GM19438 (cell line): ENCODE results near the gene CD9.
A peak's percentile ranks its signal among the peaks of the same experiment; 100 is the strongest.
"Not testable (repeated sequence)": the region's sequence is repeated elsewhere in the genome, so short reads cannot be mapped to it uniquely, and the experiment has no call there.

ENCODE experiments used
- ATAC-seq: cut with Tn5 transposase; IDR thresholded peaks from one replicate; pipeline ENCODE4 v1.9.1; 2021; ENCODE audit warnings: low read depth; ENCODE audit not compliant: unreplicated experiment

The CD9 gene, protein sequence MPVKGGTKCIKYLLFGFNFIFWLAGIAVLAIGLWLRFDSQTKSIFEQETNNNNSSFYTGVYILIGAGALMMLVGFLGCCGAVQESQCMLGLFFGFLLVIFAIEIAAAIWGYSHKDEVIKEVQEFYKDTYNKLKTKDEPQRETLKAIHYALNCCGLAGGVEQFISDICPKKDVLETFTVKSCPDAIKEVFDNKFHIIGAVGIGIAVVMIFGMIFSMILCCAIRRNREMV

DNA sequence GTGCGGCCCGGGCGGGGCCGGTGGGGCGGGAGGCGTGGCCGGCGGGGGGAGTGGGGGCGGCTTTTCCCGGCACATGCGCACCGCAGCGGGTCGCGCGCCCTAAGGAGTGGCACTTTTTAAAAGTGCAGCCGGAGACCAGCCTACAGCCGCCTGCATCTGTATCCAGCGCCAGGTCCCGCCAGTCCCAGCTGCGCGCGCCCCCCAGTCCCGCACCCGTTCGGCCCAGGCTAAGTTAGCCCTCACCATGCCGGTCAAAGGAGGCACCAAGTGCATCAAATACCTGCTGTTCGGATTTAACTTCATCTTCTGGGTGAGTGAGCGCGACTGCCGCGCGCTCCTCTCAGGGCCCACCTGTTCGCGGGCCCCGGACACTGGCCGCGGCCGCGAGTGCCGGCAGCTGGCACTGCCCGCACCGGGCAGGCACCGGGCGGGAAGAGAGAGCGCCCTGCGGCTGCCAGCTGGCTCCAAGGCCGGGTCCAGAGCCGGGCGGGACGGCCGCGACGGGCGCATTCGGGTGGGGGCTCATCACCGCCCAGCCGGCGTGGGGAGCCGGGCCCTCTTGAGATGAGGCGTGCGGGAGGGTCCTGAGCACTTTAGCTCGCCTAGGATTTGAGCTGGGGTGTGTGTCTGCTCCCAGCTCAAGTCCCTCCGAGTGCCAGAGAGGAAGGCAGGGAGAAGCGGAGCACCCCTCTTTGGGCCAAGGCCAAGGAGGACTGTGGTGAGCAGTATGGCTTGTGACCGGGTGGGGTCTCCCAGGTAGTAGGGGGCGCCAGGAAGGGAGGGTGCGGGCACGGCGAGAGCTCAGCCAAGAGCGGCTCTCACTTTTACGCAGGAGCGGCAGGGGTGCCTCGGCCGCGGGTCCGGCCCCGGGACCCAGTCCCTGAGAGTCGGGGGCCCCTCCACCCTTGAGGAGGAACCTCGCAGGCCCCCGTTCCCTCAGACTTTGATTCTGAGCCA, at the start of gene CD9:
TSS of gene CD9 (plus strand) at position 145 of the 957 bp plus-strand sequence. CDS start at position 245, 100 bp downstream.
- ATAC-seq = no peak

DNA sequence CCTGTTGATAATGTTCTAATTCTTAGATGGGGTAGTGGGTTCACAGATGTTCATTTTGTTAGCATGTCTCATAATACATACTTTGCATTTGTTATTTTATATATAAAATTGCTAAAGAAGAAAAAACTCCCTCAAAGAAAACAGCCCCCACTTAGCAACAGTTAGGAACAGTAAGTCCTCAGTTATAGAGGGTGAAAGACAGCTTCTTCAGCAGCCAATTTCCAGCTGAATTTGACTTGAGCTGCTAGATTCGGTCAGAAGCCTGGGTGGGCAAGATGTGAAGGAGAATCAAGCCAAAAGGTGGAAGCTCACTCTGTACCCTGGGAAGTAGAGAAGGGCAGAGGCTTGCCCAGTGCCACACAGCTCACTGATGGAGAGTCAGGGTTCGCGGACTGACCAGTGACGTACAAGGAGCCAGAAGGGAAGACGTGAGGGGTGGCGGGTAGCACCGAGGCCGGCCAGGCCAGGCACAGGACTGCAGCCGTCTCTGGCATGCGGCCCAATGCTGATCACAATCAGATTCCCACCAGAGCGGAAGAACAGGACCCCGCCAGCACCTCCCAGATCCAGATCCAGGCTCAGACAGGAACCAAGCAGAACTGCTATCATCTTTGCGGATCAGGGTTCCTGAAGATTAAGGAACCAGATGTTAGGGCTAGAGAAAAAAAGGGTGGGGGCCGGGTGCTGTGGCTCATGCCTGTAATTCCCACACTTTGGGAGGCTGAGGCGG, 45.3 kb upstream of the CD9 start:
- no peak for ATAC-seq

DNA sequence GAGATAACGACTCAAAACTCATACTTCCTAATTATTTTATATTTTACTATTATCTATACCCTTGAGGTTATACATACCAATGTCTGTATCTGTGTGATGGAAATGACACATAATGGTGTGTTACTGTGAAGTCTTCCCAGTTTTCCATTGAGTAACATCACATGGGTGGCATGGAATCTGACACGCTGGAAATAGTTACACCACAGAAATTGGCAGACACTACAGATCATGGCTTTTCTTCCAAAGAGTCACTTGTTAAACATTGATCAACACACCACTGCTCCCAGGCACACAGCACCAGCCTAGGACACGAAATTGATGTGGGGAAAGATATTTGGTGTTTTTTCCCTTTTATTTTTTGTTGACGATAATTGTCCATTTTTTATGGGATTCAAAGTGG, 42.7 kb upstream of the CD9 start:
- ATAC-seq = no peak

DNA sequence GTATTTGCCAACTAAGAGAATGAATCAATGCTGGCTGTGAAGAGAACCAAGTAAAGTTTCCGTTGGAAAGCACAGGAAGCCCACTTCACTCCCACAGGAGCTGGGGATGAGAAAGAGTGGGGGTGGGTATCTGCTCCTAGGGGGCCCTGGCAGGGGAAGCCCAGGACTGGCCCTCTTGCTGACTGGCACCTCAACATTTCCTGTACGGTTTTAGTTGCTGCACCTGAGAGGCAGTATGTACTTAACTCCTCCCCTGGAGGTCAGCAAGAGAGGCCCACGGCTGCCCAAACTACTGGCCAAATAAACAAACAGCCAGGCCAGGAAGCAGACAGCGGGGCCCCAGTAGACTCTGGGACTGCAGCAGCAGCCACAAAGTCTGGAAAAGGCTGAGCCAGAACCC, 41.9 kb upstream of the CD9 start:
- ATAC-seq = no peak

DNA sequence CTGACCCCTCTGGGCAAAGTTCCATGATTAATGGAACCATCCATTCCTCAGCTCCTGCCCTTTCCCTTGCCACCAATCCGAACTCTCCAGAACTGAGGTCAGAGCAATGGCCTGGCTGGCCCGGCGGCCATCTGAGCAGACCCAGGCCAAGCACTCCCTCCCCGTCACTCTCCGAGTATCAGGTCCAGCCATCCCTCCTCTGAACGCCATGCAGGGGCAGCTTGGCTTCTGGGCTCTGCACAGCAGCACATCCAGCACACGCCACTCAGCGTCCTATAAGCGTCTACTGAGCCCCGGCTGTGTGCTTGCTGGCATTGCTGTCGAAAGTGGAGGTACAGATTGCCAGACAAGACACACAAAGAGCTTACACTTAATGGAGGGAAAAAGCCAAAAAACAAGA, 41.5 kb upstream of the CD9 start:
- ATAC-seq = no peak

DNA sequence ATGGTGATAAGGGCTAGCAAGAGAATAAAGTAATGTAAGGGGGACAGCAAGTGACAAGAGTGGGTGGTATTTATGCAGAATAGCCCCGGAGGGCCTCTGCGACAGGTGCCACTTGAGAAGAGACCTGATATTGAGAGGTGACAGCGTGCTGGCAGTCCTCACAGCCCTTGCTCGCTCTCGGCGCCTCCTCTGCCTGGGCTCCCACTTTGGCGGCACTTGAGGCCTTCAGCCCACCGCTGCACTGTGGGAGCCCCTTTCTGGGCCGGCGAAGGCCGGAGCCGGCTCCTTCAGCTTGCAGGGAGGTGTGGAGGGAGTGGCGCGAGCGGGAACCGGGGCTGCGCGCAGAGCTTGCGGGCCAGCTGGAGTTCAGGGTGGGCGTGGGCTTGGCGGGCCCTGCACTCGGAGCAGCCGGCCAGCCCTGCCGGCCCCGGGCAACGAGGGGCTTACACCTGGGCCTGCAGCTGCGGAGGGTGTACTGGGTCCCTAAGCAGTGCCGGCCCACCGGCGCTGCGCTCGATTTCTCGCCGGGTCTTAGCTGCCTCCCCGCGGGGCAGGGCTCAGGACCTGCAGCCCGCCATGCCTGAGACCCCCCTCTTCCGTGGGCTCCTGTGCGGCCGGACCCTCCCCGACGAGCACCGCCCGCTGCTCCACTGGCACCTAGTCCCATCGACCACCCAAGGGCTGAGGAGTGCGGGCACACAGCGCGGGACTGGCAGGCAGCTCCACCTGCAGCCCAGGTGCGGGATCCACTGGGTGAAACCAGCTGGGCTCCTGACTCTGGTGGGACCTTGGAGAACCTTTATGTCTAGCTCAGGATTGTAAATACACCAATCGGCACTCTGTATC, 40.8 kb upstream of the CD9 start:
- not testable (repeated sequence) for ATAC-seq

DNA sequence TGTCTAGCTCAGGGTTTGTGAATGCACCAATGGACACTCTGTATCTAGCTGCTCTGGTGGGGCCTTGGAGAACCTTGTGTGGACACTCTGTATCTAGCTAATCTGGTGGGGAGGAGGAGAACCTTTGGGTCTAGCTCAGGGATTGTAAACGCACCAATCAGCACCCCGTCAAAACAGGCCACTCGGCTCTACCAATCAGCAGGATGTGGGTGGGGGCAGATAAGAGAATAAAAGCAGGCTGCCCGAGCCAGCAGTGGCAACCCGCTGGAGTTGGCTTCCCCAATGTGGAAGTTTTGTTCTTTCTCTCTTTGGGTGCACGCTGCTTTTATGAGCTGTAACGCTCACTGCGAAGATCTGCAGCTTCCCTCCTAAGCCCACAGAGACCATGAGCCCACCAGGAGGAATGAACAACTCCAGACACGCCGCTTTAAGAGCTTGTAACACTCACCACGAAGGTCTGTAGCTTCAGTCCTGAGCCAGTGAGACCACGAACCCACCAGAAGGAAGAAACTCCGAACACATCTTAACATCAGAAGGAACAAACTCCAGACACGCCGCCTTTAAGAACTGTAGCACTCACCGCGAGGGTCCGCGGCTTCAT, 40.1 kb upstream of the CD9 start:
- ATAC-seq = not testable (repeated sequence)

DNA sequence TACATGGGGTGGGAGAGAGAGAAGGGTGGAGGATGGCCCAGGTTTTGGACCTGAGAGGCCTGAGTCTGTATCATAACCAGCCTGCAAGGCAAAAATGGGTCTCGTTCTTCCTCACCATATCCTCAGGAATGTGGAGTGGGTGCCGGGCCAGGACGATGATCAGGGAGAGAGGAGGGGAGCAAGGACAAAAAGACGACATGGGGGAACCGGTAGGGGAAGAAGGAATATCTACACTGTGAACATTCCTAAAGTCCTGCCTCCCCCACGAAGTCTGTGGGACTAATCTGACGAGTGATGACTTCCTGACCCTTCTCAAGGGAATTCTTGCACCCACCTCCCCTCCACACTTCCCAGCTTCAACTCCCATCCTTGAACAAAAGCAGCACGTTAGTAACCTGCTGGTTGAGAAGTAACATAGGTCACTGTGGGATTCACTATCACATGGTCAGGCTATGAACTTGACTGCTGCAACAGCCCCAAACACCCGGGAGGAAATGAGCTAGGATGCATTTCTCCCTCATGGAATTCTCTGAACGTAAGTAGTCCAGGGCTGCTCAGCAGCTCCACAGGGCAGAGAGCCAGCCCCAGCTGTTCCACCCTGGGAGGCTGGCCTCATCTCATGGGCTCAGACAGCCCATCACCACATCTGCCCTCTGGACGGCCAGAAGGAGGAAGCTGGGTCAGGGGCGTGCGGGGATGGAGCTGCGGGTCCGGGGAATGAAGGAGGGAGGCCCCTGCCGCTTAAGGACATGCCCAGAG, 38.9 kb upstream of the CD9 start:
- no peak for ATAC-seq

DNA sequence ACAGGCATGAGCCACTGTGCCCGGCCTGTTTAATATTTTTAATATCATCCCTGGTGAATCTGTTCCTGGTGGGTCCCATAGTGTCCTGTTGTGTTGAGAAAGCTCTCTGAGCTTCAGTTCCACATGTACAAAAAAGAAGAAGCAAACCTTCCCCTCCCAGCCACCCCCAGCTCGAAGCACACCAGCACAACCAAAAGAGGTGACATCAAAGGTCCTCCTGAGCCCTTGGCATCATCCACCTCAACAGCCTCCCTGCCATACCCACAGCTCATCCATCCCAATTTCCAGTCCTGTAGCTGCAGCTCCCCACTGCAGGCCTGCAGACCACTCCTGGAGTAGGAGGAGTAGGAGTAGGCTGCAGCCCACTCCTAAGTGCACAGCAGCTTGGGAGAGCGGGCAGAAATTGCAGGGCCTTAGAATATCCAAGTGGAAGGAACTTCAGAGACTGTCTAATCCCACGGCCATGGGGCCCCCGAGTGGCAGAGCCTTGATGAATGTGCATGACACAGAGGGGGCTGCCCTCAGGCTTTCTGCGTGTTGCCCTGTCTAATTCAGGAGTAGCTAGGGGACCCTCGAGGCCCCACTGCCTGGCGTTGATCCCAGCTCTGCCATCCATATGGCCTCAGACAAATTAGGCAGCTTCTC, 36.7 kb upstream of the CD9 start:
- ATAC-seq = no peak

DNA sequence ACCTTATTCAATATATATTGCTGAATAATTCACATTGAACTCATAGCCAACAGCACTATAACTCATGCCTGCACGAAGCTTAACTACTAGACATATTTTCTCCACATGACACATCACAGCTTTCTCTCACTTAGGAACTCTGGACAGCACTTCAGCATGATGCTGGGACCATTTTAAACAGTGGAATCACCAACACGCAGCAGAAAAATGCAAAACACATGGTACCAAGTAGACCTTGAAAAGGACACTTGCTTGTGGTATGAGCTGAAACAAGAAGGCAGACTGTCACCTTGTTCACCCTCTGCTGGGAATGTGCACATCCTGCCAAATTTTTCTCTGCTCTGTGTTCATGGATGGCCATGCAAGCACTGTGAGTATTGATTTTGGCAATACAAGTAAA, 34.8 kb upstream of the CD9 start:
- ATAC-seq = no peak

DNA sequence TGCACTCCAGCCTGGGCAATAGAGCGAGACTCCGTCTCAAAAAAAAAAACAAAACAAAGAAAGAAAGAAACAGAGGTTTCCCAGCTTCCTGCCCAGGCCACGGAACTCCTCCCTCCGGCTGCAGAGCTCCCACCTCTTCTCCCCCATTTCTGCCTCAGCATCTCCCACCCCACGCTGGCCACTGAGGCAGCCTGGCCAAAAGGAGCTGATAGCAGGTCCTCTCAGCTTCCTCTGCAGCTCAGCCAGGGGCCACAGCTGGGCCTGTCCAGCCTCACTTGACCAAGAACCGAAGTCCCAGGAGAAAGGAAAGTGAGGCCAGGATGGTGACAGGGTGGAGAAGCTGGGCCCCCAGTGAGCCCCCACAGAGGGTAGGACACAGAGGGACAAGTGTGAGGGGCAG, 33.4 kb upstream of the CD9 start:
- ATAC-seq = no peak

DNA sequence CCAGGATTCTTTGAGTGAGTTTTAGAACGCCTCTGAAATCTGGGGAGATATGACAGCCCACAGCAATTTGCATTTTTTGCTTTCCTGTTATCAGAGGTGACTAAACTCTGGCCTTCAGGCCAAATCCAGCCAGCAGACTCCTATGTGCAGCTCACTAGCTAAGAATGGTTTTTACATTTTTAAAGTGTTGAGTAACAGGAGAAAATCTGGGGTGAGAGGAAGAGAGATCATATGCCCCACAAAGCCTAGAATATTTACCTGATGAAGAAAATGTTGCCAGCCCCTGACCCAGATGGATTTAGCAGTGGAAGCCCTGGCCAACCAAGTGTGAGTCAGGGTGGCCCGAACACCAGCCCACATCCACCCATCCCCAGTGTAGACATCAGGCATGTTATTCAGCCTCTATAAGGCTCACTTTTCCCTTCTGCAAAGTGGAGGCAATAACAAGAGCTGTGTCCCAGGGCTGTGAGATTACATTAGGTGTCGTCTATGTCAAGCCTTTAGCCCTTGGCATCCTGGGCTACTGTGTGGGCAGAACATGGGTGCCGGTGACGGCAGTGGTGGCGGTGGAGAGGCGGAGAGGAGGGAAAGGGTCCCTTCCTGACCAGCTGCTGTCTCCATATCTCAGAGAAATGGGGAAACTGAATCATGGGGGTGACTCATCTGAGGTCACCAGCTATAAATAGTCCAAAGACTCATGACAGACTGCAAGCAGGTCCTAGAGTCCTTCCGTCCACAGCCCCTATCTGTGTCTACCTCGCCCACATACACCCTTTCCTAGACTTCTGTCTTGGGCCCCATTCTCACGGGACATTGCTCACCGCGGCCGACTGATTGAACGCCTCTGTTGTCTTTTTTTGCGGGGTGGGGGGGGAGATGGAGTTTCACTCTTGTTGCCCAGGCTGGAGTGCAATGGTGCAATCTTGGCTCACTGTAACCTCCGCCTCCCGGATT, 32.6 kb upstream of the CD9 start:
- ATAC-seq = peak; percentile 66

DNA sequence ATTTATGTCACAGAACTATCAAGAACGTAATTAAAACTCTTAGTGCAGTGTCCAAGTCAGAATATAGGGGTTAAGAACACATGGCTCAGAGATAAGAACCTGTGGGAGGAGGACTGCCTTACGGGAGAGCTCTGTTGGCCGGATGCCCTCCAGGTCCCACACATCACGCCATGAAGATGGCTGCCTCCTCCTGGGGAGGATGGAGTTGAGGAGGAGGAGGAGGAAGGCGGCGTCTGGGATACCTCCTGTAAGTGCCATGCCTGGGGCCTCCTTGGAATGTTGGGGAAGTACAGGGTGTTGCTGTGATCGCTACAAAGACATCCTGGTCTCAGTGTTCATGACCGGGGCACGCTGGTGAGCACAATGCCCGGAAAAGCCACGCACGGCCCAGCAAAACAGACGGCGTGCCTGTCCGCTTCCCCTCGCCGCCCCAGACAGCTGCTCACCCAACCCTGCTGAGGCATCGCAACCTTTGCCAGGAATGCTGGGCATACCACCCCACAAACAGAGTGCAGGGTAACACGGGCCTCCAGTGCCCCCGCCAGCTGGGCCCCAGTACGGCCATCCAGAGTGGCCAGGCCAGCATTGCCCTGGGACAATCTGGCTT, 28.7 kb upstream of the CD9 start:
- ATAC-seq = no peak

DNA sequence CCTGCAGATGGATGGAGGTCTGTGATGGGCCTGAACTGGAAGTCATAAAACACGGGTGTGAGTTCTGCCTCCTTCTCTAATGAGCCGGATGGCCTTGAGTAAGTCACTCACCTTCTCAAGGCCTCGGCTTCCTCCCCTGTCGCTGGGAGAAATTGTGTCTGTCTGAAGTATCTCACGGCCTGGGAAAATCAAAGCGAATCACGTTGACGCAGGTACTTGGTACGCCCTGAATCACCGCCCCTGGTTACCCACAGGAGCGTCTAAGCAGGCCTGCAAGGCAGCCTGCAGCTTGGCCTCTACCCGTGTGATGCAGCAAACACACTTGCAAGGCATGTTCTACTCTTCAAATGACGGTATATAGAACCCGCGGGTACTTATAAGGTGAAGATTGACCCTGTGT, 28.1 kb upstream of the CD9 start:
- ATAC-seq = no peak

DNA sequence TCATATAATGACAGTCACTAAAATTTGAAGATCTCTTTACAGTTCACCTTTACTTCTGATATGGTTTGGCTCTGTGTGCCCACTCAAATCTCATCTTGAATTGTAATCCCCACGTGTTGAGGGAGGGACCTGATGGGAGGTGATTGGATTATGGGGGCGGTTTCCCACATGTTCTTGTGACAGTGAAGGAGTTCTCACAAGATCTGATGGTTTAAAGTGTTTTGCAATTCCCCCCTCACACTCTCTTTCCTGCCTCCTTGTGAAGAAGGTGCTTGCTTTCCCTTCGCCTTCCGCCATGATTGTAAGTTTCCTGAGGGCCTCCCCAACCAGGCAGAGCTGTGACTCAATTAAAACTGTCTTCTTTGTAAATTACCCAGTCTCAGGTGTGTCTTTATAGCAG, 27.3 kb upstream of the CD9 start:
- ATAC-seq = no peak

DNA sequence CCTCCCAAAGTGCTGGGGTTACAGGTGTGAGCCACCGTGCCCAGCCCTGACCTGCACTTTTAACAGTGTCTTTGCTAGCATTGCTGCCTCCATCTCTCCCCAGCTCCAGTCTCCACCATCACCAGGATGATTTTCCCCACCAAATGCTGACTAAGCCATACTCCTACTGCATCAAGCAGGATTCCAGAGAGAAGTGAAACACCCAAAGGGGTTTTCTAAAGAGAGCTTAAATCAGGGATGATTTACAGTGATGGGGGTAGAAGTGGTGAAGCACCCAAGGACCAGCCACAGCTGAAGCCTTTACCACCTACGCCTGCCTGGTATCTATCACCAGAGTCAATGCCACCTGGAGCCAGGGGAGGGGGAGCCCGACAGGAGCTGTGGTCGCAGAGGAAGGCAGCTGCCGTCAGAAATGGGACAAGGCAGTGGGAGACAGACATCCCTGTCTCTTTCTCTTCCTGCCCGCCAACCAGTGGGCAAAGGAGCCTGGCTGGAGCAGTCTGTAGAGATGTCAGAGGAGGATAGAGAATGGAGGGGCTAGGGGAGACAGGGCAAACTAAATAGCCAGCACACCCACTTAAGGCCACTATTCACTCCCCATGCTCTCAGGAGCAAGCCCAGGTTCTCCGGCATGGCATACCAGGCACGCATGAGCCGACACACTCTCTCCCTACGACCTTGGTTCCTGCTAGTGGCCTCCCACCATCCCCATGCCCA, 22.4 kb upstream of the CD9 start:
- no peak for ATAC-seq
